H9 (cell line): Measurements from ENCODE around the gene INSR. TPM values are rescaled to one million over a fixed set of nuclear protein-coding genes. Genes with fewer than 3 reads are reported as not detected.

Experiments
- DNase-seq: peaks from one replicate; pipeline ENCODE4 v3.0.0-alpha.2; 2017
- H2AFZ ChIP-seq: one replicate; pipeline ENCODE4 v1.6.1; 2013; ENCODE audit warnings: mild to moderate bottlenecking, low read length, control low read depth, moderate library complexity
- H2AK5ac ChIP-seq: 2 replicates; pipeline ENCODE4 v1.6.1; 2013; ENCODE audit warnings: low read length, control low read depth, mixed read lengths; ENCODE audit not compliant: insufficient read length
- H2BK120ac ChIP-seq: one replicate; pipeline ENCODE4 v1.6.1; 2013; ENCODE audit warnings: low read depth, mild to moderate bottlenecking, low read length, control low read depth, inconsistent platforms; ENCODE audit not compliant: poor library complexity, severe bottlenecking
- H2BK12ac ChIP-seq: 2 replicates; pipeline ENCODE4 v1.6.1; 2013; ENCODE audit warnings: low read length, control low read depth, mixed read lengths, low read depth; ENCODE audit not compliant: insufficient read length
- H2BK15ac ChIP-seq: 2 replicates; pipeline ENCODE4 v1.6.1; 2013; ENCODE audit warnings: low read depth, low read length, control low read depth
- H2BK20ac ChIP-seq: one replicate; pipeline ENCODE4 v1.6.1; 2013; ENCODE audit warnings: low read depth, mild to moderate bottlenecking, low read length, control low read depth, inconsistent platforms; ENCODE audit not compliant: poor library complexity, severe bottlenecking
- H2BK5ac ChIP-seq: 2 replicates; pipeline ENCODE4 v1.6.1; 2013; ENCODE audit warnings: low read length, control low read depth, mixed read lengths; ENCODE audit not compliant: insufficient read length
- H3K14ac ChIP-seq: 2 replicates; pipeline ENCODE4 v1.6.1; 2013; ENCODE audit warnings: low read length, control low read depth; ENCODE audit not compliant: insufficient read depth
- H3K18ac ChIP-seq: 2 replicates; pipeline ENCODE4 v1.6.1; 2013; ENCODE audit warnings: low read depth, mild to moderate bottlenecking, mixed read lengths, low read length, control low read depth; ENCODE audit not compliant: insufficient read length
- H3K23ac ChIP-seq: 2 replicates; pipeline ENCODE4 v1.6.1; 2013; ENCODE audit warnings: low read length, control low read depth, mixed read lengths, low read depth; ENCODE audit not compliant: insufficient read length
- H3K23me2 ChIP-seq: 2 replicates; pipeline ENCODE4 v1.6.1; 2013; ENCODE audit warnings: low read depth, mild to moderate bottlenecking, mixed read lengths, low read length, control low read depth; ENCODE audit not compliant: insufficient read length, poor library complexity, severe bottlenecking
- H3K27ac ChIP-seq: 2 replicates; pipeline ENCODE4 v1.5.1; 2013; ENCODE audit warnings: low read length, control low read depth, mixed read lengths, low read depth; ENCODE audit not compliant: insufficient read length
- H3K27me3 ChIP-seq: 2 replicates; pipeline ENCODE4 v1.6.1; 2013; ENCODE audit warnings: low read length, control low read depth, inconsistent platforms; ENCODE audit not compliant: insufficient read depth
- H3K4ac ChIP-seq: 2 replicates; pipeline ENCODE4 v1.6.1; 2013; ENCODE audit warnings: low read depth, mild to moderate bottlenecking, control low read depth, inconsistent platforms, low read length, moderate library complexity
- H3K4me1 ChIP-seq: 2 replicates; pipeline ENCODE4 v1.6.1; 2013; ENCODE audit warnings: low read length, control low read depth, inconsistent platforms; ENCODE audit not compliant: insufficient read depth
- H3K4me2 ChIP-seq: 2 replicates; pipeline ENCODE4 v1.6.1; 2013; ENCODE audit warnings: low read length, control low read depth, mixed read lengths; ENCODE audit not compliant: insufficient read length, insufficient read depth
- H3K56ac ChIP-seq: 2 replicates; pipeline ENCODE4 v1.6.1; 2013; ENCODE audit warnings: low read depth, mild to moderate bottlenecking, mixed read lengths, low read length, control low read depth; ENCODE audit not compliant: insufficient read length
- H3K79me1 ChIP-seq: 2 replicates; pipeline ENCODE4 v1.6.1; 2013; ENCODE audit warnings: low read depth, mild to moderate bottlenecking, moderate library complexity, low read length, control low read depth, inconsistent platforms; ENCODE audit not compliant: insufficient read depth, poor library complexity, severe bottlenecking
- H3K79me2 ChIP-seq: 2 replicates; pipeline ENCODE4 v1.6.1; 2013; ENCODE audit warnings: low read length, control low read depth, inconsistent platforms; ENCODE audit not compliant: insufficient read depth
- H3K9ac ChIP-seq: 2 replicates; pipeline ENCODE4 v1.6.1; 2013; ENCODE audit warnings: low read length, control low read depth, mixed read lengths; ENCODE audit not compliant: insufficient read length; ENCODE audit errors: extremely low read depth
- H3K9me3 ChIP-seq: one replicate; pipeline ENCODE4 v1.6.1; 2013; ENCODE audit warnings: low read depth, low read length, inconsistent platforms; ENCODE audit not compliant: control insufficient read depth
- H3T11ph ChIP-seq: one replicate; pipeline ENCODE4 v1.6.1; 2013; ENCODE audit warnings: mild to moderate bottlenecking, low read length, control low read depth, inconsistent platforms
- H4K20me1 ChIP-seq: one replicate; pipeline ENCODE4 v1.6.1; 2013; ENCODE audit not compliant: control insufficient read depth, insufficient read length, insufficient read depth
- H4K5ac ChIP-seq: 2 replicates; pipeline ENCODE4 v1.6.1; 2013; ENCODE audit warnings: low read depth, mild to moderate bottlenecking, mixed read lengths, low read length, control low read depth; ENCODE audit not compliant: insufficient read length
- H4K8ac ChIP-seq: replicated peaks from 2 replicates; pipeline ENCODE4 v1.6.1; 2013; ENCODE audit warnings: low read length, control low read depth, mixed read lengths, low read depth; ENCODE audit not compliant: insufficient read length
- H4K91ac ChIP-seq: 2 replicates; pipeline ENCODE4 v1.6.1; 2013; ENCODE audit warnings: low read depth, mild to moderate bottlenecking, moderate library complexity, mixed read lengths, low read length, control low read depth; ENCODE audit not compliant: insufficient read length
- H3K27ac Mint-ChIP-seq, 3 experiments: 2 replicates in 2 of 3; 3 replicates in 1 of 3; pipeline ENCODE4 v1.8.0; 2020 to 2021; ENCODE audit warnings: mixed read lengths in 3 of 3, mild to moderate bottlenecking in 1 of 3, moderate library complexity in 1 of 3
- H3K27me3 Mint-ChIP-seq: 2 replicates; pipeline ENCODE4 v1.8.0; 2021; ENCODE audit warnings: low read depth, mild to moderate bottlenecking, moderate library complexity, mixed read lengths
- H3K36me3 Mint-ChIP-seq, 3 experiments: 2 replicates in 2 of 3; 3 replicates in 1 of 3; pipeline ENCODE4 v1.8.0; 2020 to 2021; ENCODE audit warnings: low read depth in 3 of 3, mixed read lengths in 3 of 3; ENCODE audit not compliant: insufficient read depth in 1 of 3
- H3K4me1 Mint-ChIP-seq, 2 experiments: 2 replicates each; pipeline ENCODE4 v1.8.0; 2020; ENCODE audit warnings: mixed read lengths in 2 of 2
- H3K4me3 Mint-ChIP-seq, 2 experiments: 2 replicates in 1 of 2; 3 replicates in 1 of 2; pipeline ENCODE4 v1.8.0; 2020 to 2021; ENCODE audit warnings: mild to moderate bottlenecking in 2 of 2, mixed read lengths in 2 of 2, moderate library complexity in 1 of 2
- H3K9me3 Mint-ChIP-seq, 2 experiments: 2 replicates in 1 of 2; 3 replicates in 1 of 2; pipeline ENCODE4 v1.8.0; 2020; ENCODE audit warnings: mild to moderate bottlenecking in 2 of 2, mixed read lengths in 2 of 2, moderate library complexity in 1 of 2
- WGBS: extraction: QIAGEN DNeasy Blood & Tissue Kit; methylation state at CpG from one replicate; pipeline ENCODE4 v1.1.7; 2013; ENCODE audit warnings: missing lambda C conversion rate, low lambda C conversion rate, mixed read lengths; ENCODE audit not compliant: insufficient read length; ENCODE audit errors: extremely low coverage; 5-methylcytosine and 5-hydroxymethylcytosine counted together
- total RNA-seq: library from RNA; stranded (reverse); gene quantifications from 2 replicates; pipeline ENCODE4 v1.2.1, GENCODE V29; 2021
- TF ChIP-seq, protein P1 (sequence below): fragments of 200-600 bp; sonication (generic); conservative IDR thresholded peaks from 3 replicates; pipeline ENCODE4 v1.8.0; 2021; ENCODE audit warnings: antibody characterized with exemption, mild to moderate bottlenecking

INSR gene
- total RNA-seq, 1 experiment from 2014 or later: 39.8 TPM

DNA sequence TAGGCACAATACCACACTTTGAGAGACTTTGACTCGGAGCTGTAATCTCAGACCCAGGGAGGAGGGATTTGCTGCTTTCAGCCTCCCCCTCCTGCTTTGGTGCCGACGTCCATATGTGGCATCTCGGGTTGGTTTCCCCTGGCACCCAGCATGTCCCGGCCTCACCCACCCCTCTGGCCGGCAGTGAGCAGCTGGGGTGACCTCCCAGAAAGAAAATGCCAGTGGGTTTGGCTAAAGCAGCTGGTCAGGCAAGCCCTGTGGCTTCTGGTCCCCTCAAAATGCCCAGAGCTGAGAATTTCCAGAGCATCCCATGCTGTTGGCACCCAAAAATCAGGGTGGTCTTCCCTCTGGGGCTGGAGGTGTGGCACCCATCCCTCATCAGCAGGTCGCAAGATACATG is 34.1 kb downstream of the INSR start:
- no peaks in the 10 kb centered on the region for H4K20me1 ChIP-seq

More for the DNA sequence above, 34.1 kb downstream of the INSR start:
- Histone ChIP-seq H3K27ac (no peak overlapping the region), H3K4me2 (no peak overlapping the region), H4K8ac (no peak overlapping the region), H3K14ac (no peak overlapping the region), H2BK120ac (no peak overlapping the region), H3K23ac (no peak overlapping the region), H3K56ac (no peak overlapping the region), H3K18ac (no peak overlapping the region), H3K9me3 (no peaks in the 10 kb centered on the region), H3K79me2 (peaks cover 2% of the 10 kb centered on the region; the same call in 1 of the 2 replicates), H2BK20ac (no peak overlapping the region), H3K79me1 (peaks cover 4% of the 10 kb centered on the region), H2AFZ (no peak overlapping the region), H3K23me2 (no peaks in the 10 kb centered on the region), H2AK5ac (no peak overlapping the region), H4K5ac (no peak overlapping the region), H2BK15ac (no peak overlapping the region), H3K27me3 (no peaks in the 10 kb centered on the region), H2BK5ac (no peak overlapping the region), H3K4ac (no peak overlapping the region), H4K91ac (no peak overlapping the region), H3T11ph (no peak overlapping the region), H3K9ac (no peak overlapping the region), H2BK12ac (no peak overlapping the region), H3K4me1 (no peaks in the 10 kb centered on the region)
- H3K4me3 Mint-ChIP-seq: no peak overlapping the region
- H3K36me3 Mint-ChIP-seq: peaks cover 0 to 9% (median 0%) of the 10 kb centered on the region in 3 experiments; a peak in 3 of 7 replicates
- 0 out of 7 replicates have a peak overlapping the region, but pooled peaks of 1 of the 3 experiments have one; percentile 27 for H3K27ac Mint-ChIP-seq
- H3K4me1 Mint-ChIP-seq: peaks cover 1 to 14% of the 10 kb centered on the region in 2 experiments
- WGBS: no CpG with 5 or more reads among the region's 7 CpGs
- DNase-seq: no peak
- no peaks in the 10 kb centered on the region for H3K27me3 Mint-ChIP-seq
- H3K9me3 Mint-ChIP-seq: no peaks in the 10 kb centered on the region
- TF ChIP-seq, protein P1, sequence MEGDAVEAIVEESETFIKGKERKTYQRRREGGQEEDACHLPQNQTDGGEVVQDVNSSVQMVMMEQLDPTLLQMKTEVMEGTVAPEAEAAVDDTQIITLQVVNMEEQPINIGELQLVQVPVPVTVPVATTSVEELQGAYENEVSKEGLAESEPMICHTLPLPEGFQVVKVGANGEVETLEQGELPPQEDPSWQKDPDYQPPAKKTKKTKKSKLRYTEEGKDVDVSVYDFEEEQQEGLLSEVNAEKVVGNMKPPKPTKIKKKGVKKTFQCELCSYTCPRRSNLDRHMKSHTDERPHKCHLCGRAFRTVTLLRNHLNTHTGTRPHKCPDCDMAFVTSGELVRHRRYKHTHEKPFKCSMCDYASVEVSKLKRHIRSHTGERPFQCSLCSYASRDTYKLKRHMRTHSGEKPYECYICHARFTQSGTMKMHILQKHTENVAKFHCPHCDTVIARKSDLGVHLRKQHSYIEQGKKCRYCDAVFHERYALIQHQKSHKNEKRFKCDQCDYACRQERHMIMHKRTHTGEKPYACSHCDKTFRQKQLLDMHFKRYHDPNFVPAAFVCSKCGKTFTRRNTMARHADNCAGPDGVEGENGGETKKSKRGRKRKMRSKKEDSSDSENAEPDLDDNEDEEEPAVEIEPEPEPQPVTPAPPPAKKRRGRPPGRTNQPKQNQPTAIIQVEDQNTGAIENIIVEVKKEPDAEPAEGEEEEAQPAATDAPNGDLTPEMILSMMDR: no peak
